Effector memory CD4-positive, alpha-beta T cell (primary cell): Measurements from ENCODE around the gene FAHD1.
A peak's percentile ranks its signal among the peaks of the same experiment; 100 is the strongest.

Experiments
- DNase-seq, 3 donors: peaks; one replicate each; pipeline ENCODE4 v3.0.0-alpha.2; 2020
- H3K27ac ChIP-seq: 2 replicates; pipeline ENCODE4 v1.7.0; 2013; ENCODE audit warnings: mild to moderate bottlenecking, low read length, moderate library complexity; ENCODE audit not compliant: insufficient read depth, poor library complexity, severe bottlenecking
- H3K27me3 ChIP-seq: replicated peaks from 2 replicates; pipeline ENCODE4 v1.7.0; 2013; ENCODE audit warnings: mild to moderate bottlenecking, low read length; ENCODE audit not compliant: insufficient read depth, control insufficient read depth, poor library complexity, severe bottlenecking
- H3K36me3 ChIP-seq: 2 replicates; pipeline ENCODE4 v1.7.0; 2013; ENCODE audit warnings: mild to moderate bottlenecking, low read length, moderate library complexity; ENCODE audit not compliant: control insufficient read depth, insufficient read depth
- H3K4me1 ChIP-seq: 2 replicates; pipeline ENCODE4 v1.7.0; 2013; ENCODE audit warnings: low read length, mild to moderate bottlenecking; ENCODE audit not compliant: control insufficient read depth, insufficient read depth, poor library complexity, severe bottlenecking
- H3K4me3 ChIP-seq: 2 replicates; pipeline ENCODE4 v1.7.0; 2013; ENCODE audit warnings: low read length, low read depth, mild to moderate bottlenecking; ENCODE audit not compliant: insufficient read depth, poor library complexity, severe bottlenecking
- H3K9me3 ChIP-seq: 2 replicates; pipeline ENCODE4 v1.7.0; 2013; ENCODE audit warnings: mild to moderate bottlenecking, low read length, moderate library complexity; ENCODE audit not compliant: control insufficient read depth

FAHD1 gene

GRCh38 chr16:1823821-1824220 is 3.2 kb upstream of the FAHD1 start:
- peaks cover 21% of the 10 kb centered on the region for H3K4me1 ChIP-seq
- H3K27ac ChIP-seq = no peak overlapping the region
- H3K9me3 ChIP-seq = no peaks in the 10 kb centered on the region
- H3K4me3 ChIP-seq = no peak overlapping the region
- H3K36me3 ChIP-seq = peaks cover 37% of the 10 kb centered on the region
- no peaks in the 10 kb centered on the region for H3K27me3 ChIP-seq
- no peak for DNase-seq

- H3K36me3 ChIP-seq = peaks cover 22% of the 10 kb centered on the region
- peaks cover 21% of the 10 kb centered on the region for H3K4me1 ChIP-seq
- no peak for DNase-seq
- peak overlapping the region; percentile 77 for H3K27ac ChIP-seq
- H3K27me3 ChIP-seq = no peaks in the 10 kb centered on the region
- H3K9me3 ChIP-seq = no peaks in the 10 kb centered on the region
- peak overlapping the region; percentile 56 for H3K4me3 ChIP-seq
These were observed 1.6 kb upstream of the FAHD1 start for GRCh38 chr16:1825381-1825863.

GRCh38 chr16:1825864-1826690 is 929 bp upstream of the FAHD1 start:
- peak; percentile 22 to 67 (median 61) for DNase-seq

GRCh38 chr16:1828645-1829410 is 1.8 kb downstream of the FAHD1 start:
- no peak for DNase-seq
- Histone ChIP-seq H3K27me3 (no peaks in the 10 kb centered on the region), H3K27ac (no peak overlapping the region), H3K36me3 (no peaks in the 10 kb centered on the region), H3K9me3 (no peaks in the 10 kb centered on the region), H3K4me3 (no peak overlapping the region), H3K4me1 (peaks cover 18% of the 10 kb centered on the region)

More at GRCh38 chr16:1825864-1826690, 929 bp upstream of the FAHD1 start:
- peak overlapping the region; percentile 77 for H3K27ac ChIP-seq
- H3K27me3 ChIP-seq = no peaks in the 10 kb centered on the region
- H3K4me3 ChIP-seq = peak overlapping the region; percentile 56
- no peaks in the 10 kb centered on the region for H3K9me3 ChIP-seq
- H3K4me1 ChIP-seq = peaks cover 21% of the 10 kb centered on the region
- H3K36me3 ChIP-seq = peaks cover 16% of the 10 kb centered on the region

GRCh38 chr16:1830213-1830612 is 3.2 kb downstream of the FAHD1 start:
- no peak overlapping the region for H3K27ac ChIP-seq
- DNase-seq = no peak
- H3K36me3 ChIP-seq = no peaks in the 10 kb centered on the region
- H3K4me1 ChIP-seq = peaks cover 13% of the 10 kb centered on the region
- no peaks in the 10 kb centered on the region for H3K27me3 ChIP-seq
- no peaks in the 10 kb centered on the region for H3K9me3 ChIP-seq
- no peak overlapping the region for H3K4me3 ChIP-seq

- H3K27ac ChIP-seq = no peak overlapping the region
- no peak for DNase-seq
- H3K27me3 ChIP-seq = no peaks in the 10 kb centered on the region
- H3K36me3 ChIP-seq = no peaks in the 10 kb centered on the region
- H3K4me3 ChIP-seq = no peak overlapping the region
- H3K9me3 ChIP-seq = no peaks in the 10 kb centered on the region
- peaks cover 6% of the 10 kb centered on the region for H3K4me1 ChIP-seq
These were observed 4.4 kb downstream of the FAHD1 start for GRCh38 chr16:1831186-1832075.

- Histone ChIP-seq H3K36me3 (no peaks in the 10 kb centered on the region), H3K27me3 (no peaks in the 10 kb centered on the region), H3K27ac (no peak overlapping the region), H3K4me1 (no peaks in the 10 kb centered on the region), H3K4me3 (no peak overlapping the region), H3K9me3 (no peaks in the 10 kb centered on the region)
- no peak for DNase-seq
These were observed 5.9 kb downstream of the FAHD1 start for GRCh38 chr16:1832838-1833454.

GRCh38 chr16:1834096-1834495 is 7.1 kb downstream of the FAHD1 start:
- Histone ChIP-seq H3K4me1 (no peaks in the 10 kb centered on the region), H3K4me3 (no peak overlapping the region), H3K27me3 (no peaks in the 10 kb centered on the region), H3K9me3 (no peaks in the 10 kb centered on the region), H3K36me3 (no peaks in the 10 kb centered on the region), H3K27ac (no peak overlapping the region)
- no peak for DNase-seq

- H3K27ac ChIP-seq = no peak overlapping the region
- no peaks in the 10 kb centered on the region for H3K27me3 ChIP-seq
- H3K4me1 ChIP-seq = no peaks in the 10 kb centered on the region
- no peak overlapping the region for H3K4me3 ChIP-seq
- no peaks in the 10 kb centered on the region for H3K36me3 ChIP-seq
- DNase-seq = no peak
- H3K9me3 ChIP-seq = no peaks in the 10 kb centered on the region
These were observed 12.5 kb downstream of the FAHD1 start for GRCh38 chr16:1839554-1839953.
